ENCODE data around the gene TBL3.
A peak's percentile ranks its signal among the peaks of the same experiment; 100 is the strongest.

Gene TBL3

DNA sequence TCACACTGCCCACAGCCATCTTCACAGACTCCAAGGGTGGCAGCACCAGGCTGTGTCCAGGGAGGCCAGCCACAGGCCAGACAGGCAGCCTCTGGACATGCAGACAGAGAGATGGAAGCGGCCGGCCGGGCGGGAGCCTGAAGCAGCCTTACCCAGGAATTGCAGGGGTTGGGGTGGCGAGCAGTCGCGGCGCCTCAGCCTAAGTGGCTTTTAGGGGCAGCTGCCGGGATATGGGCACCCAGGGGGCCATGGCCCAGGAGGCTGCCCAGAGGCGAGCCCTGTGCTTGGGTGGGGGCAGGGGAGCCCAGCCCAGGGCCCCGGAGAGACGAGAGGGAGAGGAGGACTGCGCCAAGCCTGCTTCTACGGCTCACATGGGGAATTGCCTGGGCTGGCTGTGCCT, 53.4 kb downstream of the TBL3 start:
- Histone ChIP-seq H3K4me3 (ENCODE audit: low read depth, low read length) (no peak overlapping the region), H3K4me1 (ENCODE audit: control insufficient read depth, insufficient read depth, low read length, unreplicated experiment) (peaks cover 4% of the 10 kb centered on the region), H3K36me3 (ENCODE audit: insufficient read depth, low read length) (no peaks in the 10 kb centered on the region), H3K27me3 (ENCODE audit: insufficient read depth, low read length) (peaks cover 6% of the 10 kb centered on the region), H2AFZ (ENCODE audit: low read length, unreplicated experiment) (no peak overlapping the region), H3K79me2 (ENCODE audit: control insufficient read depth, insufficient read depth, low read length, unreplicated experiment) (no peaks in the 10 kb centered on the region), H3K27ac (ENCODE audit: low read depth, low read length) (no peak overlapping the region)

DNA sequence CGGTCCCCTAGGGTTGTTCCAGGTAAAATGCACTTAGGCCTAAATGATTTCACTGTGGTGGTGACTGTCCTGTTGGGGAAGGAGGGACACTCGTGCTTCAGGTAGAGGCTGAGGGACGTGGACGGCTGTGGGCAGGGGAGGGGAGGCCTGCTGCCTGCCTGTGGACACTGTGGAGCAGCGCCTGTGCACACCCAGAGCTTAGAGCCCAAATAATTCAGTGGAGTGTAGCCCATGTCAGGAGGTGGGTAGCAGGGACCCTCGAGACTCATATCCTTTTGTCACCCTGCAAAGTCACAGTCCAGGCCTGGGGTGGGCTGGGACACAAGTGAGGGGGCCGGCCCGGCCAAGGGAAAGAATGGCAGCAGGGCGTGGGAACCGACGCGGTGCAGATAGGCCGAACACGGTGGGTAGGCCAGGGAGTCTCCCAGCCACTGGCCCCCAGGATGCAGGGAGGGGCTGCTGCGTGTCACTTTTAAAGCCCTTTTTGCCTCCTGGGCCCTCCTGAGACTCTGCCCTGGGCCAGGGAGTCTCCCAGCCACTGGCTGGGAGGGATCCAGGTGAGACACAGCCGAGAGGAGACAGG, 54.1 kb downstream of the TBL3 start:
- Histone ChIP-seq H2AFZ (ENCODE audit: low read length, unreplicated experiment) (no peak overlapping the region), H3K36me3 (ENCODE audit: insufficient read depth, low read length) (no peaks in the 10 kb centered on the region), H3K4me3 (ENCODE audit: low read depth, low read length) (no peak overlapping the region), H3K4me1 (ENCODE audit: control insufficient read depth, insufficient read depth, low read length, unreplicated experiment) (peaks cover 4% of the 10 kb centered on the region), H3K27me3 (ENCODE audit: insufficient read depth, low read length) (no peaks in the 10 kb centered on the region; the same call in 1 of the 2 replicates), H3K27ac (ENCODE audit: low read depth, low read length) (no peak overlapping the region), H3K79me2 (ENCODE audit: control insufficient read depth, insufficient read depth, low read length, unreplicated experiment) (no peaks in the 10 kb centered on the region)

DNA sequence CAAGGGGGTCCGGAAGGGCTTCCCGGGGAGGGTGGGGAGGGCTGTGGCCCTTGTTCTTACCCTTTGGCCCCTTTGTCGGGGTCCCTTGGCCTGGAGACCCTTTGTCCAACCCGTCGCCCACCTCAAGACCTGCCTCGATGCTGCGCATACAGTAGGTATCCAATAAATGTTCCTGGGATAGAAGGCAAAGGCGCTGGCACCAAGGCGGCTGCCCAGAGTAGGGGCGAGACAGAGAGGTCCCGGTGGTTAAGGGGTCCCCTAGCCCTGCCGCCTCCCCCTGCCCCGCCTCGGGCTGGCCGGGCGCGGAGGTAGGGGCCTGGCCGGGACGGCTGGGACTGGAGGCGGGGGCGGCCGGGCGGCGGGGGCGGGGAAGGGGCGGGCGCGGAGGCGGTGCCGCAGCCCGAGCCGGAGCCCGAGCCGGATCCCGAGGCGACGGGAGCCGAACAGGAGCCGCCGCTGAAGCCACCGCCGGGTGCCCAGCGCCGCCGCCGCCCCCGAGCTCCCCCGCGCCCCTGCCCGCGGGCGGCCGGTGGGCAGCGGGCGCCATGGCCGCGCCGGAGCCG, 54.7 kb downstream of the TBL3 start, which contains the start of gene NHERF2:
Gene NHERF2, plus strand, starts transcription at position 442 of the 563 bp plus-strand sequence. Its CDS starts 104 bp downstream, at position 546.
- Histone ChIP-seq H3K4me1 (ENCODE audit: control insufficient read depth, insufficient read depth, low read length, unreplicated experiment) (peaks cover 4% of the 10 kb centered on the region), H2AFZ (ENCODE audit: low read length, unreplicated experiment) (no peak within 1 kb of the TSS), H3K27me3 (ENCODE audit: insufficient read depth, low read length) (no peaks in the 10 kb centered on the region), H3K36me3 (ENCODE audit: insufficient read depth, low read length) (no peaks in the 10 kb centered on the region), H3K4me3 (ENCODE audit: low read depth, low read length) (peak within 1 kb of the TSS; percentile 79), H3K27ac (ENCODE audit: low read depth, low read length) (no peak within 1 kb of the TSS), H3K79me2 (ENCODE audit: control insufficient read depth, insufficient read depth, low read length, unreplicated experiment) (no peaks in the 10 kb centered on the region)

DNA sequence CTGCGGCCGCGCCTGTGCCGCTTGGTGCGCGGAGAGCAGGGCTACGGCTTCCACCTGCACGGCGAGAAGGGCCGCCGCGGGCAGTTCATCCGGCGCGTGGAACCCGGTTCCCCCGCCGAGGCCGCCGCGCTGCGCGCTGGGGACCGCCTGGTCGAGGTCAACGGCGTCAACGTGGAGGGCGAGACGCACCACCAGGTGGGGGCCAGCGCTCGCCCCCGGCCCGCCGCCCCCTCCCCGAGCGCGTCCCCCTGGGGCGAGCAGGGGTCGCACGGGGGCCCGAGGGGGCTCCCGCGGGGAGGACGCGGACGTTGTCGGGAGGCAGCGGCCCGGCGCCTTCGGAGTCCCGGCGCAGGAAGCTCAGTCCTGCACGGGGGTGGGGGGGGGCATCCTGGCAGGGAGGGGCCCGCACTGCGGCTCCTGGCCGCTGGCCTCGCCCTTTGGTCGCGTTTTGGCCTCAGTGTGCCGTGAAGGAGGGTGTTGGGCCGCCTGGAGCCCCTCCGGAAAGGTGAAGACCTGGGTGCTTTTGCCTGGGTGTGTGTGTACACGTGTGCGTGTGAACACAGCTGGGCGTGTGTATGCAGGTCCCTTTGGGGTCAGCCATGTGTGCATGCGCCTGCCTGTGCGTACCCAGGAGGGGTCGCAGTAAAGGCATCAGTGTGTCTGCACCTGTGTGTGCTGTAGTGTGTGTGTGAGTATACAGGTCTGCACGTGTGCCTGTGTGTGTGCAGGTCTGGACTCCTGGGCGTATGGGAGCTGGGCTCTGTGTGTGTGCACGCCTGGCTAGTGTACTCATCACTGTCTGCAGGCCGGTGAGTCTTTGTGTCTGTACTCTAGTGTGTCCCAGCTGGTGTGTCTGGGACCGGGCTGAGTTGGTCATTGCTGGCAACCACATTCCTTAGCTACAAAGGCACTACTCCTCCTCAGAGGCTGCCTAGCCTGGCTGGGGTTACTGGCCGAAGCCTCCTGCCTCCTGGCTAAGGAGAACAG, 55.5 kb downstream of the TBL3 start:
- Histone ChIP-seq H3K36me3 (ENCODE audit: insufficient read depth, low read length) (no peaks in the 10 kb centered on the region), H3K79me2 (ENCODE audit: control insufficient read depth, insufficient read depth, low read length, unreplicated experiment) (no peaks in the 10 kb centered on the region), H3K4me3 (ENCODE audit: low read depth, low read length) (peak overlapping the region; percentile 79), H3K27me3 (ENCODE audit: insufficient read depth, low read length) (no peaks in the 10 kb centered on the region), H3K27ac (ENCODE audit: low read depth, low read length) (no peak overlapping the region), H2AFZ (ENCODE audit: low read length, unreplicated experiment) (no peak overlapping the region), H3K4me1 (ENCODE audit: control insufficient read depth, insufficient read depth, low read length, unreplicated experiment) (peaks cover 4% of the 10 kb centered on the region)

DNA sequence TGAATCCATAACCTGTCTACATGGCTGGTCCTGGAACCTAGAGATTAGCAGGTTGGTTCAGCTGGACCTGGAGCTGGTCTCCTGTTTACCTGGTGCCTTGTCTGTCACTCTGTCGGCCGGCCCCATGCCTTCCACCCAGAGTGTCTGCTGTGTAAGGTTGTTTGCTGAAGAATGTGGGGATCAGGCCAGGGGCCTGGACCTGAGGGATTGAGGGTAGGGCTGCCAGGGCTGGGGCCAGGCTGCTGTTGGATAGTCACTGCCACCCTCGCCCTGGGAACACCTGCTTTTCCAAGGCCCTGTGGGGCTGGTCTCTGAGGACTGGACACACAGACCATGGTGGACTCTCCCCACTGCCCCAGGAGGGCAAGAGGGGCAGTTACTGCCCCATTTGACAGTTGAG, 56.3 kb downstream of the TBL3 start:
- no peaks in the 10 kb centered on the region for H3K79me2 ChIP-seq (ENCODE audit: control insufficient read depth, insufficient read depth, low read length, unreplicated experiment)
- H3K27me3 ChIP-seq (ENCODE audit: insufficient read depth, low read length): no peaks in the 10 kb centered on the region
- H3K4me1 ChIP-seq (ENCODE audit: control insufficient read depth, insufficient read depth, low read length, unreplicated experiment): peaks cover 13% of the 10 kb centered on the region
- no peak overlapping the region for H2AFZ ChIP-seq (ENCODE audit: low read length, unreplicated experiment)
- H3K36me3 ChIP-seq (ENCODE audit: insufficient read depth, low read length): no peaks in the 10 kb centered on the region
- no peak overlapping the region for H3K27ac ChIP-seq (ENCODE audit: low read depth, low read length)
- H3K4me3 ChIP-seq (ENCODE audit: low read depth, low read length): peak overlapping the region; percentile 21; the same call in 1 of the 2 replicates

DNA sequence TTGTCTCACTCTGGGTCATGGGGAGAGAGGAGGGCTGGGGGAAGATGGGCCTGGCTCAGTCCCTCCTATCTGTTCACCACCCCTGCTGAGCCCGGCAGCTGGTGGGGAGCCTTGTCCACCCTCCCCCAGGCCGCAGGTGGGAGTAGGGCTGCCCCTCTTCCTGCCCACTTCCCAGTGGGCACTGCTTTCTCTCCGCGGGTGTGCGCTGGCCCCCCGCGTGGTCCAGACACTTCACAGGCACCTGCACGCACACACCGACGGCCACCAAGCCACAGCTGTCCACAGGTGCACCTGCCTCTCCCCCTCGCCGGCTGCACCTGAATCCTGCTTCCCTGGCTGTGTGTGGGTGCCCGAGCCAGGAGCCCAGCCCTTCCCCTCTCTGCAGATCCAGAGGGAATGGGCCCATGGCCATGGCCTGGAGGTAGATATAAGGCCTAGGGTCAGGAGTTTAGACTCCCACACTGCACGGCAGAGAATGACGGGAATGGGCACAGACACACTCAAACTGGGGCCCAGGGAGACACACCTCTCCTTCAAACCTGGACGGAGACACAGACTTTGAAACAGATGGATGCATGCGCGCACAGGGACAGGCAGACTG, 56.9 kb downstream of the TBL3 start:
- H3K4me1 ChIP-seq (ENCODE audit: control insufficient read depth, insufficient read depth, low read length, unreplicated experiment): peaks cover 18% of the 10 kb centered on the region
- H3K27me3 ChIP-seq (ENCODE audit: insufficient read depth, low read length): no peaks in the 10 kb centered on the region
- H3K4me3 ChIP-seq (ENCODE audit: low read depth, low read length): no peak overlapping the region
- no peak overlapping the region for H2AFZ ChIP-seq (ENCODE audit: low read length, unreplicated experiment)
- H3K36me3 ChIP-seq (ENCODE audit: insufficient read depth, low read length): no peaks in the 10 kb centered on the region
- no peaks in the 10 kb centered on the region for H3K79me2 ChIP-seq (ENCODE audit: control insufficient read depth, insufficient read depth, low read length, unreplicated experiment)
- no peak overlapping the region for H3K27ac ChIP-seq (ENCODE audit: low read depth, low read length)

DNA sequence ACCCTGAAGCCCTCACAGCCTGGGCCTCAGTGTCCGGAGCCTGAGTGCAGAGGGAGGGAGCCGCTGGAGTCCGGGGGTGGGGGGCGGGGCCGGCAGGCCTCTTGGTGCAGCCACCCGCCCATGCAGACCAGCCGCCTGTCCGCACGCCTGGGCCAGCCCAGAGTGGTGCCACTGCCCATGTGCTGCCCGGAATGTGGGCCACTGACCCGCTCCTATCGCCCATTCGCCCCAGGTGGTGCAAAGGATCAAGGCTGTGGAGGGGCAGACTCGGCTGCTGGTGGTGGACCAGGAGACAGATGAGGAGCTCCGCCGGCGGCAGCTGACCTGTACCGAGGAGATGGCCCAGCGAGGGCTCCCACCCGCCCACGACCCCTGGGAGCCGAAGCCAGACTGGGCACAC, 57.5 kb downstream of the TBL3 start:
- H3K4me1 ChIP-seq (ENCODE audit: control insufficient read depth, insufficient read depth, low read length, unreplicated experiment): peaks cover 23% of the 10 kb centered on the region
- H3K36me3 ChIP-seq (ENCODE audit: insufficient read depth, low read length): no peaks in the 10 kb centered on the region
- no peaks in the 10 kb centered on the region for H3K27me3 ChIP-seq (ENCODE audit: insufficient read depth, low read length)

DNA sequence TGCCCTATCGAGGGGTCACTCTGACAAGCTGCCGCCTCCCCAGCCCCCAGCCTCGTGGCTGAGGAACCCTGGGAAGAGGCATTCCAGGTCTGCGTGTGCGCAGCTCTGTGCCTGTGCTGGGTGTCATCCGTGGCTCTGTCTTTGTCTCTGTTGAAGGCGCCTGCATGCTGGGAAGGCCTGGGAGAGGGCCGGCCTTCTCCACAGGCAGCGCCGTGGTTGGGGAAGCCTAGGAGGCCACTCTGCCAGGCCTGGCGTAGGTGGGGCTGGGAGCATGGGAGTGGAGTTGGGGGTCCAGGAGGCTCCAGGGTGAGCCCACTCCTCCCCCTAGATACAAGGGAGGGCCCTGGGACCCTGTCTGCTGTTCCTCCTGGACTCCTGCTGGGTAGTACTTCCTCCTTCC, 58.2 kb downstream of the TBL3 start:
- Histone ChIP-seq H2AFZ (ENCODE audit: low read length, unreplicated experiment) (no peak overlapping the region), H3K36me3 (ENCODE audit: insufficient read depth, low read length) (no peaks in the 10 kb centered on the region), H3K4me3 (ENCODE audit: low read depth, low read length) (no peak overlapping the region), H3K27ac (ENCODE audit: low read depth, low read length) (no peak overlapping the region), H3K27me3 (ENCODE audit: insufficient read depth, low read length) (no peaks in the 10 kb centered on the region), H3K79me2 (ENCODE audit: control insufficient read depth, insufficient read depth, low read length, unreplicated experiment) (no peaks in the 10 kb centered on the region), H3K4me1 (ENCODE audit: control insufficient read depth, insufficient read depth, low read length, unreplicated experiment) (peaks cover 28% of the 10 kb centered on the region)

More for the DNA sequence above, 57.5 kb downstream of the TBL3 start:
- H3K4me3 ChIP-seq (ENCODE audit: low read depth, low read length): no peak overlapping the region
- H2AFZ ChIP-seq (ENCODE audit: low read length, unreplicated experiment): no peak overlapping the region
- H3K79me2 ChIP-seq (ENCODE audit: control insufficient read depth, insufficient read depth, low read length, unreplicated experiment): no peaks in the 10 kb centered on the region
- no peak overlapping the region for H3K27ac ChIP-seq (ENCODE audit: low read depth, low read length)

DNA sequence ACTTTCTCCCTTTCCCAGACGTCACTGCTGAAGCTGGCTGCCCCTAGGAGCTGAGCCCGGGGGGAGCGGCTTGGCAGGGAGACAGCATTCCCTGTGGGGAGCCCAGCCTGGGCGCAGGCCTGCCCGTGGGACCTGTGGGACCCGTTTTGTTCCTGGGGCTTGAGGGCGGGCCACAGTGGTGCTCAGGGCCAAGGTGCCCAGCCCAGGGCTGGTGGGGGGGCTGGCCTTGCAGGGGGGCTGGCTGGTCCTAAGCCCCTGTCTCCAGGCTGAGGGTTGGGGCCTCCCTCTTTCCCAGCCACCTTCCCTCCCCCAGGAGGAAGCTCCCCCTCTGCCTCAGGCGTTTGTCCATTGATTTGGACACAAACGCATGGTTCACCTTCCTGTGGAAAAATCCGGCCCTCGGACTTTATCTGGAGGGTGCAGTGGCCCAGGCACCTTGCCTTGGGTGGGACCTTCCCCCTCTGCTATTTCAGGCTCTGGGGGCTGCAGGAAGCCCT, 59.3 kb downstream of the TBL3 start:
- H3K36me3 ChIP-seq (ENCODE audit: insufficient read depth, low read length): no peaks in the 10 kb centered on the region
- H3K4me1 ChIP-seq (ENCODE audit: control insufficient read depth, insufficient read depth, low read length, unreplicated experiment): peaks cover 37% of the 10 kb centered on the region
- H3K79me2 ChIP-seq (ENCODE audit: control insufficient read depth, insufficient read depth, low read length, unreplicated experiment): no peaks in the 10 kb centered on the region
- no peak overlapping the region for H3K27ac ChIP-seq (ENCODE audit: low read depth, low read length)
- H3K4me3 ChIP-seq (ENCODE audit: low read depth, low read length): no peak overlapping the region
- H2AFZ ChIP-seq (ENCODE audit: low read length, unreplicated experiment): no peak overlapping the region
- H3K27me3 ChIP-seq (ENCODE audit: insufficient read depth, low read length): no peaks in the 10 kb centered on the region

Data from ACC112 (cell line).